OCI-LY1 (cell line): ENCODE measurements around the gene PNPT1.

Experiments
- CTCF ChIP-seq: fragments of 200-600 bp; sonication (generic), shearing (Covaris generic); IDR thresholded peaks from 2 replicates; pipeline ENCODE4 v1.5.1; 2017; ENCODE audit warnings: mild to moderate bottlenecking, antibody characterized with exemption, low read length, moderate library complexity, mixed read lengths
- EZH2 ChIP-seq: fragments of 200-600 bp; sonication (generic), shearing (Covaris generic); IDR thresholded peaks from 2 replicates; pipeline ENCODE4 v1.8.0; 2017; ENCODE audit warnings: borderline replicate concordance, mixed run types, mild to moderate bottlenecking, antibody characterized with exemption, low read length, moderate library complexity, mixed read lengths

GRCh38 chr2:55636831-55637230 lies 56.8 kb downstream of the PNPT1 start:
- TF ChIP-seq CTCF (no peak), EZH2 (no peak)
